Thyroid gland (tissue), 4 donors: ENCODE results near the gene POLDIP3. TPM values are rescaled to one million over a fixed set of nuclear protein-coding genes. Genes with fewer than 3 reads are reported as not detected.
"Not testable (repeated sequence)": the region's sequence is repeated elsewhere in the genome, so short reads cannot be mapped to it uniquely, and the experiment has no call there.

ENCODE experiments used
- DNase-seq, 2 donors: peaks; one replicate each; pipeline ENCODE4 v3.0.0-alpha.2; 2019
- H3K27ac ChIP-seq, 3 donors: fragments of 200-600 bp; sonication (generic); 1 replicate in 2 of 3; 2 replicates in 1 of 3; pipeline ENCODE4 v1.5.1; 2016 to 2019; ENCODE audit warnings: mild to moderate bottlenecking in 1 of 3, moderate library complexity in 1 of 3
- H3K27me3 ChIP-seq: fragments of 200-600 bp; sonication (generic); one replicate; pipeline ENCODE4 v1.5.1; 2019
- H3K36me3 ChIP-seq, 2 donors: fragments of 200-600 bp; sonication (generic); one replicate each; pipeline ENCODE4 v1.5.1; 2016 to 2019
- H3K4me1 ChIP-seq, 2 donors: fragments of 200-600 bp; sonication (generic); one replicate each; pipeline ENCODE4 v1.5.1; 2017 to 2019
- H3K4me3 ChIP-seq, 3 donors: fragments of 200-600 bp; sonication (generic); replicated peaks in 1 of 3; 1 replicate in 2 of 3; 2 replicates in 1 of 3; pipeline ENCODE4 v1.5.1; 2016; ENCODE audit warnings: mild to moderate bottlenecking in 1 of 3
- H3K9me3 ChIP-seq: fragments of 200-600 bp; sonication (generic); one replicate; pipeline ENCODE4 v1.5.1; 2017
- POLR2A ChIP-seq, 2 donors: fragments of 450-650 bp; IDR thresholded peaks; one replicate each; pipeline ENCODE4 v1.6.1; 2017; ENCODE audit warnings: antibody characterized with exemption in 2 of 2, mild to moderate bottlenecking in 2 of 2, moderate library complexity in 1 of 2
- WGBS, 2 donors: methylation state at CpG; one replicate each; pipeline ENCODE4 v1.1.5; 2017; 5-methylcytosine and 5-hydroxymethylcytosine counted together
- intact Hi-C: fragments of 100-400 bp; cut with DNase I; formaldehyde crosslinking; loops from one replicate; pipeline ENCODE4 v1.15.1; 2023
- total RNA-seq, 4 donors: library from RNA; depleted of rRNA; stranded (reverse); fragments of >200 nt; gene quantifications; one replicate each; pipeline ENCODE4 v1.2.3, GENCODE V29; 2016
- TF ChIP-seq, protein P1 (sequence below), 6 experiments: fragments of 200-600 bp in 3 of 6; fragments of 450-650 bp in 3 of 6; sonication (generic) in 3 of 6; IDR thresholded peaks; one replicate each; pipeline ENCODE4 v1.5.1; 2016 to 2019; ENCODE audit warnings: antibody characterized with exemption in 6 of 6, mild to moderate bottlenecking in 2 of 6, inconsistent platforms in 1 of 6, moderate library complexity in 1 of 6

POLDIP3 gene
- total RNA-seq, 4 donors from 2014 or later: 46.1 to 55.4 (median 49.8) TPM

DNA sequence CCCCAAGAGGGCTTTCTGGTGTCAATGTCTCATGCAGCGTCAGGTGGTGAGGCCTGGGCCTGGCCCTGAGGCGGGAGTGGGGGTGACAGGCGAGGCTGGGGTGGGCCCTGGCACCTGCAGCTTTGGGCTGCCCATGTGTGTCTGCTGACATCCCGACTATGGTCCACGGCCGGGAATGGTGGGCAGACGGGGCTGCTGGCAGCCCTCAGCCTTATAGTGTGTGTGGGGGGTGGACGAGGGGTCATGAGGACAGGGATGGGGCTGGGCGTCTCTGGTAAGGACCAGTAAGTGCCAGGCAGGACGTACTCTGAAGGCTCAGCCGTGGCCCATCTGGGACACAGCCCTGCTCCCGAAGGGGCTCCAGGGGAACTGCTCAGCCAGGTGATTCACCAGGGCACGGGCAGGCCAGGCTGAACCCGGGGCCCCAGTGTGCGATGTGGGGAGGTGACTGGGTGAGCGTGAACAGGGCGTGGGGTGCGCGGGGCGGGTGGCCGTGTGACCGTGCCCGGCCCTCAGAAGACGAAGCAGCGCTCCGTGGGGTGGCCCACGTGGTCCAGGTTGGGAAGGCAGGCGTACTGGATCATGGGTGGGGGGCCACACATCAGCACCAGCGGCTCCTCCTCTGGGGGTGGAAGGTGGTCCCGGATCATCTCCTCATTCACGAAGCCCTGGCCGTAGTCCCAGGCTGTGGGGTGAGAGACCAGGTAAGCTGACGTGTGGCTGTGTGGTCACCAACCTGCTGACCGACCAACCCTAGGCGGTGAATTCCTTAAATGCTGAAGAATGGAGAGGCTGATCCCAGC, 4.8 kb upstream of the POLDIP3 start:
- no peaks in the 10 kb centered on the region for H3K9me3 ChIP-seq
- intact Hi-C loops: no loop called here
- WGBS, 2 donors: 88 to 96% methylated on average over 15 to 32 of the region's 35 CpGs
- H3K27ac ChIP-seq: peak overlapping the region in 1 of 3 donors; percentile 52
- H3K4me1 ChIP-seq: peaks cover 8 to 40% of the 10 kb centered on the region in 2 donors
- H3K4me3 ChIP-seq: no peak overlapping the region
- no peak for DNase-seq
- TF ChIP-seq, protein P1, sequence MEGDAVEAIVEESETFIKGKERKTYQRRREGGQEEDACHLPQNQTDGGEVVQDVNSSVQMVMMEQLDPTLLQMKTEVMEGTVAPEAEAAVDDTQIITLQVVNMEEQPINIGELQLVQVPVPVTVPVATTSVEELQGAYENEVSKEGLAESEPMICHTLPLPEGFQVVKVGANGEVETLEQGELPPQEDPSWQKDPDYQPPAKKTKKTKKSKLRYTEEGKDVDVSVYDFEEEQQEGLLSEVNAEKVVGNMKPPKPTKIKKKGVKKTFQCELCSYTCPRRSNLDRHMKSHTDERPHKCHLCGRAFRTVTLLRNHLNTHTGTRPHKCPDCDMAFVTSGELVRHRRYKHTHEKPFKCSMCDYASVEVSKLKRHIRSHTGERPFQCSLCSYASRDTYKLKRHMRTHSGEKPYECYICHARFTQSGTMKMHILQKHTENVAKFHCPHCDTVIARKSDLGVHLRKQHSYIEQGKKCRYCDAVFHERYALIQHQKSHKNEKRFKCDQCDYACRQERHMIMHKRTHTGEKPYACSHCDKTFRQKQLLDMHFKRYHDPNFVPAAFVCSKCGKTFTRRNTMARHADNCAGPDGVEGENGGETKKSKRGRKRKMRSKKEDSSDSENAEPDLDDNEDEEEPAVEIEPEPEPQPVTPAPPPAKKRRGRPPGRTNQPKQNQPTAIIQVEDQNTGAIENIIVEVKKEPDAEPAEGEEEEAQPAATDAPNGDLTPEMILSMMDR (IDR thresholded peaks at IDR 0.05): no peak
- TF ChIP-seq POLR2A (IDR thresholded peaks at IDR 0.05): no peak
- no peaks in the 10 kb centered on the region for H3K27me3 ChIP-seq
- peaks cover 8 to 11% of the 10 kb centered on the region in 2 donors for H3K36me3 ChIP-seq

- DNase-seq: no peak
- TF ChIP-seq, protein P1 (IDR thresholded peaks at IDR 0.05): no peak
- no peak for TF ChIP-seq POLR2A (IDR thresholded peaks at IDR 0.05)
- intact Hi-C loops: no loop called here
- peaks cover 0 to 8% of the 10 kb centered on the region in 2 donors for H3K36me3 ChIP-seq
- H3K27me3 ChIP-seq: no peaks in the 10 kb centered on the region
- peak overlapping the region in 1 of 3 donors; percentile 16 for H3K27ac ChIP-seq
- peaks cover 24 to 48% of the 10 kb centered on the region in 2 donors for H3K4me1 ChIP-seq
- H3K9me3 ChIP-seq: no peaks in the 10 kb centered on the region
- no peak overlapping the region for H3K4me3 ChIP-seq
- WGBS, 2 donors: 52 to 74% methylated on average over 20 of the region's 20 CpGs
These were observed 2.7 kb upstream of the POLDIP3 start for GRCh38 chr22:42617155-42617983.

- peaks cover 25 to 48% of the 10 kb centered on the region in 2 donors for H3K4me1 ChIP-seq
- H3K27me3 ChIP-seq, intact Hi-C loops, H3K9me3 ChIP-seq, H3K36me3 ChIP-seq: not testable (repeated sequence)
- peak; percentile 70 to 73 for DNase-seq
- H3K4me3 ChIP-seq: peak overlapping the region in 1 of 3 donors; percentile 11
- 11 to 22% methylated on average over 13 of the region's 13 CpGs for WGBS, 2 donors
- H3K27ac ChIP-seq: peak overlapping the region; percentile 96 to 97 (median 96)
These were observed 1.1 kb upstream of the POLDIP3 start for GRCh38 chr22:42615860-42616175.

GRCh38 chr22:42615092-42615859, 593 bp upstream of the POLDIP3 start:
- intact Hi-C loops: no loop called here
- peak overlapping the region; percentile 96 to 97 (median 96) for H3K27ac ChIP-seq
- peaks cover 30 to 48% of the 10 kb centered on the region in 2 donors for H3K4me1 ChIP-seq
- TF ChIP-seq, protein P1 (IDR thresholded peaks at IDR 0.05): peak in 1 of 6 experiments; percentile 6
- peak; percentile 57 to 83 for TF ChIP-seq POLR2A (IDR thresholded peaks at IDR 0.05)
- peak overlapping the region in 1 of 3 donors; percentile 11 for H3K4me3 ChIP-seq
- H3K36me3 ChIP-seq: peaks cover 0 to 8% of the 10 kb centered on the region in 2 donors
- no peaks in the 10 kb centered on the region for H3K27me3 ChIP-seq
- no peaks in the 10 kb centered on the region for H3K9me3 ChIP-seq
- 0 to 2% methylated on average over 35 of the region's 35 CpGs for WGBS, 2 donors
- DNase-seq: peak; percentile 85 to 86

GRCh38 chr22:42613872-42614301, 796 bp downstream of the POLDIP3 start:
- Histone ChIP-seq H3K27me3 (no peaks in the 10 kb centered on the region), H3K4me3 (peak overlapping the region; percentile 73 to 83 (median 79)), H3K36me3 (no peaks in the 10 kb centered on the region), H3K4me1 (peaks cover 43 to 61% of the 10 kb centered on the region in 2 donors), H3K9me3 (no peaks in the 10 kb centered on the region), H3K27ac (peak overlapping the region; percentile 96 to 97 (median 96))
- intact Hi-C loops: no loop called here
- 0 to 1% methylated on average over 10 of the region's 10 CpGs for WGBS, 2 donors
- DNase-seq: no peak
- TF ChIP-seq, protein P1 (IDR thresholded peaks at IDR 0.05): no peak
